HG03175 (cell line): ENCODE data around the gene RTP1.
"Not testable (repeated sequence)": the region's sequence is repeated elsewhere in the genome, so short reads cannot be mapped to it uniquely, and the experiment has no call there.

Experiments
- ATAC-seq: cut with Tn5 transposase; IDR thresholded peaks from one replicate; pipeline ENCODE4 v1.9.1; 2021; ENCODE audit warnings: mild to moderate bottlenecking, moderate library complexity; ENCODE audit not compliant: unreplicated experiment

RTP1 gene, protein sequence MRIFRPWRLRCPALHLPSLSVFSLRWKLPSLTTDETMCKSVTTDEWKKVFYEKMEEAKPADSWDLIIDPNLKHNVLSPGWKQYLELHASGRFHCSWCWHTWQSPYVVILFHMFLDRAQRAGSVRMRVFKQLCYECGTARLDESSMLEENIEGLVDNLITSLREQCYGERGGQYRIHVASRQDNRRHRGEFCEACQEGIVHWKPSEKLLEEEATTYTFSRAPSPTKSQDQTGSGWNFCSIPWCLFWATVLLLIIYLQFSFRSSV

DNA sequence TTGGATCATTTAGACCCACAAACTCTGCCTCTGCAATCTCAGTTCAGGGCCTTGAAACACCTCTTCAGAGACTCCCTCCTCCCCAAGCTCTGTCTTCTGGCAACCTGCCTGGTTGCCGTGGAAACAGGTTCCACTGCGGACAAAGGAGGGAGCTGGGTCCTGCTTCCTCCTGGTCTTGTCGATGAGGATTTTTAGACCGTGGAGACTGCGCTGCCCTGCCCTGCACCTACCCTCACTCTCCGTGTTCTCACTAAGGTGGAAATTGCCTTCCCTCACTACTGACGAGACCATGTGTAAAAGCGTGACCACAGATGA, at the start of gene RTP1:
RTP1 (plus strand) TSS at position 152 of the 315 bp plus-strand sequence; CDS start at position 182, 30 bp downstream.
- ATAC-seq = no peak

DNA sequence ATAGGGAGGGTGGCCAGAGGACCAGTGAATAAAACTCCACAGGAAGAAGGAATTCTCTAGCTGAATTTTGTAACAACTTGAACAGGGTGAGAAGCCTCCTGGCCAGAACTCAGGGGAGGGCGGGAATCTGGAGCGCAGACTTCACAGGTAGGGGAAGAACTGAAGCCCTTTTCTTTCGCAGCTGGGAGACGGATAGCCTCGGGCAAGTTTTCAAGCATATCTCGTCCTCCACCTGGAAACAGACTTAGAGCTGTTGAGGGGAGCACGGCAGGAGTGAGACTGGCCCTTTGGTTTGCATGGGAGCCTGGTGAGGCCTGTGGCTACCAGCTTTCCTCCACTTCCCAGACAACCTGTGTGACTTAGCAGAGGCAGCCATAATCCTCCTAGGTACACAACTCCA, 47.1 kb upstream of the RTP1 start:
- no peak for ATAC-seq

DNA sequence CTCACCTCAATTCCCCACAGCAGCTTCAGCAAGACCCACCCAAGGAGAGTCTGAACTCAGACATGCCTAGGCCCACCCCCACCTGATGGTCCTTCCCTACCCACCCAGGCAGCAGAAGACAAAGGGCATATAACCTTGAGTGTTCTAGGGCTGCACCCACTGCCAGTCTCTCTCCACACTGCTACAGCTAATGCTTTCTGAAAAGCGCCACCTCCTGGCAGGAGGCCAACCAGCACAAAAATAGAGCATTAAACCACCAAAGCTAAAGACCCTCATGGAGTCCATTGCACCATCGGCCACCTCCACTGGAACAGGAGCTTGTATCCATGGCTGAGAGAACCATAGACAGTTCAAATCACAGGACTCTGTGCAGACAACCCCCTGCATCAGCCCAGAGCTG, 46.7 kb upstream of the RTP1 start:
- no peak for ATAC-seq

DNA sequence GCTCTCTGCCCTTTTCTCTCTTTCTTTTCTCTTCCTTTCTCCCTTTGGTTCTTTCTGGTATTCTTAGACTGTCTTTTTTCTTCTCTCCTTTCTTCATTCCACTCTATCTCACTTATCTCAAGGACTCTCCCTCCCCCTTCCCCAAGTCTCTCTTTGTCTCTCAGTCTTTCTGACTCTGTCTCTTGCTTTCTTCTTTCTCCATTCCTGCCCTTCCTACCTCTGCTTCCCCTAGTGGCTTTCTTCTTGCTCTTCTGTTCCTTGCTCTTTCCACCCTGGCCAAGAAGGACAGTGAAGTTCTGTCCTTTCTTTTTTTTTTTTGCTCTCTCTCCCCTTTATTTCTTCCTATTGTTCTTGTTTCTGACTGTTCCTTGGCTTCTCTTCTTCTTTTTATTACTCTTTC, 35.7 kb upstream of the RTP1 start:
- ATAC-seq = no peak

DNA sequence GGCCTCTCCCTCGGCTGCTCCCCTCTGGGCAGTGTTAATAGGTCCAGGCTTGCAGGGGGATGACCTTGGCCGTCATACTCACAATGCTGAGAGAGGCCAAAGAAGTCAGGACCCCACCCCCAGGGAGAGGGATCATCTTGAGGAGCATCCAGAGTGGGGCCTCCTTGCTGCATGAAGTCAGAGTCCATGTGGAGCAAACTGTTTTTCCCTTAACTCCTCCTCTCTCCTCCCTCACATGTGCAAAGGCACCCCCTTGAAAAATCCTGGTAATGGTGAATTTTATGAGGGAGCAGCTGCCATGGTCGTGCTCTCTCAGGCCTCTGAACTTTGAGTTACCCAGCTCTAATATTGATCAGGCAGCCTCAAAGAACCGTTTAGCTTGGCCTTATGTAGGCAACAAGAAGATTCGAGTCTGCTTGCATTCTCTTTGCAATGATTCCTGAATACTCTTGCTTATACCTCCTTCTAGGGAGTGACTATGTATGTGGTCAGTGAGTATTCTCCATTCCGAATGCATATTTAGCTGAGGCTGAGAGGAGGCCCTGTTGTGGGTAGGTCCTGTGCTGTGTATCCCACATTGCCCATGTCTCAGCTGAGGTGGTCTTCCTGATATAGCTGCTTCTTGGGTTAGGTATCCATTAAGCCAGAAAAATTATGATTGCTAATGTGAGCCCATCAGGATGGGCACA, 34.9 kb upstream of the RTP1 start:
- ATAC-seq = no peak

DNA sequence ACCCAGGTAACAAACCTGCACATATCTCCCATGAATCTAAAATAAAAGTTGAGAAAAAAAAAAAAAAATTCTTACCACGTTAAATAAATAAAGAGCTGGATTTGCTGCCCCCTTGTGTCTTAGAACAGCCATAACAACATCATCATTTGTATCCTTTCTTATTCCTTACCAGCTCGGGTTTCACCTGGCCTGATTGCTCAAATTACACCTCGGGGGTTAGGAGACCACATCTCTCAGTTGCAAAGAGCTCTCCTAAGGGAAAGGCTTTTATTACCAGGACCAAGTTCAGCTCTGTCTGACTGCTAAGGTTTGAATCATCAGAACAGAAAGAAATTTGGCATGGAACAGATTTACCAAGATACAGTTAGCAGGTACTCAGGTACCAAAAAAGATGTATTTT, 32.1 kb upstream of the RTP1 start:
- ATAC-seq = no peak

DNA sequence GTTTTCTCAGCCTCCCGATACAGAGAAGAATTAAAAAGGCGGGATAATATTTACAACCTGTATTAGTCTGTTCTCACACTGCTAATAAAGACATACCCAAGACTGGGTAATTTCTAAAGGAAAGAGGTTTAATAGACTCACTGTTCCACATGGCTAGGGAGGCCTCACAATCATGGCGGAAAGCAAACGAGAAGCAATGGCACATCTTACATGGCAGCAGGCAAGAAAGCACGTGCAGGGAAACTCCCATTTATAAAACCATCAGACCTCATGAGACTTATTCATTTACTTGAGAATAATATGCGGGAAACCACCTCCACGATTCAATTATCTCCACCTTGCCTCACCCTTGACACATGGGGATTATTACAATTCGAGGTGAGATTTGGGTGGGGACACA, 30.5 kb upstream of the RTP1 start:
- ATAC-seq = no peak

DNA sequence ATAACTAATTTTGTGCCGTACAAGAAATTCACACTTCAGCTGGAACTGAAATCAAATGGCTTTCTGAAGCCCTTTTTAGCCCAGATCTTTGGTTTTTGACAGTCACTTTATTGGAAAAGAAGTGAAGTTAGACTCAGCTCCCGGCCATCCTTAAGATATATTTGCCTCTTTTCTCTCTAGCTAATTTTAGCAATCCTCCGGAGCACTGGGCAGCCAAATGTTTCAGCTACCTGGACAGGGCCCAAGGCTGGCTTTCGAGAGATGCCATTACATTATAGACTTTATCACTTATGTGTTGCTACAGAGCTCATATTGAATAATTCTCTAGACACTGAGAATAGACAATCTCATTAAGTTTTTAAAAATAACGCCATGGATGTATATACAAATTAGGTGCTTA, 29.5 kb upstream of the RTP1 start:
- no peak for ATAC-seq

DNA sequence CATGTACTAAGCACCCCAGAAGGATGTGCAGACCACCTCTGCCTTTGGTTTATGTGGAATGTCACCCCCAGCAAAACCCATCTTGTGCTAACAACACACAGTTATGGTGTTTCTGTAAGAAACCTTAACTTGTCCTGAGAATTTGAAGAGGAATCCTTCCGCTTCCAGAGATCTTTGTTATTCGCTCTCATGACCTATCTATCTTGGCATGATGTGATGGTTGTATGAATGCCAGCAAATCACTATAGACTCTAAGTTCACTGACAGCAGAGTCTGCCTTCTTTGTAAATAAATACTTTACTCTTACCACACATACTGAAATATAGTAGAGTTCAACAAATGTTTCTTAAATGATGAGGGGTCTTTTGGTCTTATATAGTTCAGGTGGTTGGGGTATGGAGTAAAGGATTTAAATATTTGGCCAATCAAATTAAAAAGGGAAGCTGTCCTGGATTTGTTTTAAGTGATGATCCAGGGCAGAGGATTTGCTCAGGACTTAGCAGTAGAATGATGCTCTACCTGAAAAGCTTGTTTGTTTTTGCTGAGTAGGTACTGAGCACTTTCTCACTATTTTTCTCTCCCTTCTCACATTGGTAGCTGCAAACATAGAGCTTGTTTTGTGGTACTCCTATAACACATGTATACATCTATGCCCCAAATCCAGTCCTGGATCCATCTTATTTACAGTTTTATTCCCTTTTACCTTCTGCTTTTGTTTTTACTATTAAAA, 27.9 kb upstream of the RTP1 start:
- no peak for ATAC-seq

DNA sequence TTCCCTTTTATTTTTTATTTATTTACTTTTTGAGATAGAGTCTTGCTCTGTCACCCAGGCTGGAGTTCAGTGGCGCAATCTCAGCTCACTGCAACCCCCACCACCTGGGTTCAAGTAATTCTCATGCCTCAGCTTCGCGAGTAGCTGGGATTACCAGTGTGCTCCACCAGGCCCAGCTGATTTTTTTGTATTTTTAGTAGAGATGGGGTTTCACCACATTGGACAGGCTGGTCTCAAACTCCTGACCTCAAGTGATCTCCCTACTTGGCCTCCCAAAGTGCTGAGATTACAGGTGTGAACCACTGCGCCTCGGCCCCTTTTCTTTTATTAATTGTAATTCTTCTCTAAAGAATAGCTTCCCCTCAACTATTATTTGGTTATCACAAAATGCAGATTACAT, 26.4 kb upstream of the RTP1 start:
- not testable (repeated sequence) for ATAC-seq

DNA sequence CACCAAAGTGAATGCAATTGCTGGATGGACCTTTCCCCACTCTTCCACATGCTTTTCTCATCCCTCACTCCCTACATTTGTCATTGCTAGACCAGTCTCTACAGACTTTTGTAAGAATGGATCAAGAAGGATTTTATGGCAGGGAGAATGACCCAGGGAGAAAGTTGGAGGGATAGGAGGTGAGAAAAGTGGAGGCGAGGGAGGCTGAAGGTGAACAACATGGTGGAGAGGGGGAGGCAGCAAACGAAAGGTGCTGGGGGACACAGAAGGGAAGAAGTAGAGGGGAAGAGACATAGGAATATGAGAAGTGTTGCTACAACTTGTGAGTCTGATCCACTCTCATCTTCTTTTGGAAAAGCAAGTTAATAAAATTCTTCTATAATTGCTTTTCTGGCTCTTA, 24.4 kb upstream of the RTP1 start:
- no peak for ATAC-seq

DNA sequence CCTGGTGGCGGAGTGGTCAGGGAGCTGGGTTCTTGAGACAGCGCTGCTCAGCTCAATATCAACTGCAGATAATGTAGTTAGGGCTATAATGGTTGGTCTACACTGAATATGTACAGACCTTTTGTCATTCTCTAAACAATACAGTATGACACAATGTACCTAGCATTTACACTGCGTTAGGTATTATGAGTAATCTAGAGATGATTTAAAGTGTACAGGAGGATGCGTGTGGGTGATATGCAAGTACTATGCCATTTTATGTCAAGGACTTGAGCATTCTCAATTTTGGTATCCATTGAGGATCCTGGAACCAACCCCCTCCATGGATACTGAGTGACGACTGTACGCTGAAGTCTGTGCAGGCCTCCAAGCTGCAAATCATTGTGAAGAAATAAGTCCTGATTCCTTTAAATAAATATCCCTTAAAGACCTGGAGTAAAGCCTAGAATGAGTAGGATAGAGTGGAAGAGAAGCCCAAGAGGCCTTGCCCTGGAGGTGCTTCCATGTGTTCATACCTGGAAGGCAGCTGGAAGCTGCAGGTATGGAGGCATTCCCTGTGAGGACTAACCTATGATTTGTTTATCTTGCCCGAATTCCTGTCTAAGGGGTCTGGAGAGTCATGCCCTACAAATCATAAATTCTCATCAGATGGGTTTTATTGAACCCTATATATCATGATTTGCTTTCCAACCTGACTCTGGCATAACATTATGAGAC, 15.7 kb upstream of the RTP1 start:
- no peak for ATAC-seq

DNA sequence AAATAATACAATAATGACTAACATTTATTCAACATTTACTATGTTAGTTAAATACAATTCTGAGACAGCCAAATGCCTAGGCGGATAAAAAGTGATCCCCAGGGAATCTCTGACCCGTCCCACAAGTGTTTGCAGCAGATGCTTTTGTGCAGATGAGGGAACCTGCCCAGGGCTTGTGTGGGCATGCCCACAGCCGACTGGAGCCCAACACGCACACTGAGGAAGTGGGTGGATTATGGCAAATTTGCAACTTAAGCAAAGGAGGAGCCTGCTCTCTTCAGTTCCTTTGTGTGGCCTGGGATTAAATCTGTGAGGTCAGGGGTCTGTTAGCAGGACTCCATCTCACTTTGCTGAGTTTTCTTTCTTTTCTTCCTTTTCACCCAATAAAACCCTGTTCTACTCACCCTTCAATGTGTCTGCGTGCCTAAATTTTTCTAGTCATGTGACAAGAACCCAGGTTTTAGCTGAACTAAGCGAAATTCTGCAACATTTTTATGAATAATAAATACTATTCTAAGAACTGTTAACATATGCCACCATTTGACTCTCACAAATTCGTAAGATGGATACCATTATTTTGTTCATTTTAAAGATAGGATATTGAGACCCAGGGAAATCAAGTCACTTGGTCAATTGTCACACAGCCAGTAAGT, 13.9 kb upstream of the RTP1 start:
- no peak for ATAC-seq

DNA sequence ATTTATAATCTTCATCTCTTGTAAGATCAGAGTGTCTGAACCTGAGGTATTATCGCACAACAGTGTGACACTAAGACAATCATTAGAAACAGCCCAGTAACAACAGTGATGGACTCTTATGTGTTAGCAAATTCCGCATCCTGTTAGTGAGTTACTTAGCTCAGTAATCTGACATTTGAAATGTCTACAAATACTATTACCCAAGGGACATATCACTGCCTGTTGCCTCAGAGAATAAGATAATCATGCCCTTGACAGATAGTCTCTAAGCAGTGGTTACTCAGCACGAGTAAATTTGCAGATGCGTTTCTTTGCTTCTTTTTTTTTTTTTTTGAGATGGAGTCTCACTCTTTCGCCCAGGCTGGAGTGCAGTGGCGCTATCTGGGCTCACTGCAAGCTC, 13.4 kb upstream of the RTP1 start:
- ATAC-seq = no peak

DNA sequence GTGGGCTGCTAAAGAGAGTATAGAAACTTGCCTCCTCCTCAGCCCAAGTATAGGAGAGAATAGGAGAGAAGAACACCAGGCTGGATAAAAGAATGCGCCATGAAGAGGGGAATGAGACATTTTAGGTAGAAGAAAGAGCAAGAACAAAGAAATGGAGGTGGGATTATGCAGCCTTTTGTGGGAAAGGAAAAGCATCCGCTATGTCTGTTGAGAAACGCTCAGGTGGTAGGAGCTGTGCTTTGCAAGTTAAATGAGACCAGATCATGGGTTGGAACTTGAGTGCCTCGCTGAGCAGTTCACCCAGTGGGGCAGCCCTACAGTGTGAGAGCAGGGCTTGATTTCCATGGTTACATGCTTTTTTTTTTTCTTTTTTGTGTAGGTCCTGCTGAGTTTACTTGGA, 11.5 kb upstream of the RTP1 start:
- ATAC-seq = no peak

DNA sequence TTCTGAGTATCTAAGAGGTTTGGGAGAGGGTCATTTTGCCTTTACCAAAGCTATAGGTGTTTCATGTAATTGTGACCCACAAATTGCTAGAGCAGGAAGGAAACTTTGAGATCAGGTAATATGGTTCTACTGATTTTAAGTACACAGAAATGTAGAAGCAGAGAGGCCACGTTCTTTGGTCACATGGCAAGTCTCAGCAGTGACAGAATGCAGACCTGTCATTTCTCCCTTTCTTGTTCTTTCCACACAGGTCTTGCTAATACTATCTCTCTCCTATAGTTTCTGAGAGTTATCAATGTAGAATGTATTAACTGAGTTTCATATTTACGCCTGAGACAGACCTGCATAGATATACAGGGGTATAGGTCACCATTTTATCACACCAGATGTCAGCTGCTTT, 10.9 kb upstream of the RTP1 start:
- no peak for ATAC-seq

DNA sequence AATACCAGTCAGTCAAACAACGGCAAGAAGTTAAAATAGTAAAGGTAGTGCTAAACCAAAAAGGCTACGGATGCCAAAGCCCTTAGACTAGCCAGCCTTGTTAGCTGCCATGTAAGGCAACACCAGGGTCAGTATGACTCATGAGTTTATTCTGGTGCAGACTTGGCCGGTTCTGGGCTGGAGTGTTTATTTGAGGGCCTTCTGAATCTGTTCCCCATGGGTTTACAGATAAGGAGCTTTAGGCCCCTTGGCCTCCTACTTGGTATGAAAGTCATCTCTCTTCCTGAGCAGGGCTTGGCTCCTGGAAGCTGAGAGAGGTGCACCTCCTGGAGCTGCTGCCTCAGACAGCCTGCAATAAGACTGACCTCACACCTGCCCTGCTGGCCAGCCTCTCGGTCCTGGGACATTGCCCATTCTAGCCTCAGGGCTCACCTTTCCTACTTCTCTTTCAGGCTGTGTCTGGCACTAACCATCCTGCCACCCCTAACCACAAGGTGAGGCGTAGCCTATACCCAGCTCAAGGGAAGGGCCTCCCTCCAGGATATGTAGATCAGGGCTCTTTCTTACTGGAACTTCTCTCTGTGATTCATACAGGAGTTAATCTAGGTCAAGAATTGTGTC, 10.4 kb upstream of the RTP1 start:
- no peak for ATAC-seq

DNA sequence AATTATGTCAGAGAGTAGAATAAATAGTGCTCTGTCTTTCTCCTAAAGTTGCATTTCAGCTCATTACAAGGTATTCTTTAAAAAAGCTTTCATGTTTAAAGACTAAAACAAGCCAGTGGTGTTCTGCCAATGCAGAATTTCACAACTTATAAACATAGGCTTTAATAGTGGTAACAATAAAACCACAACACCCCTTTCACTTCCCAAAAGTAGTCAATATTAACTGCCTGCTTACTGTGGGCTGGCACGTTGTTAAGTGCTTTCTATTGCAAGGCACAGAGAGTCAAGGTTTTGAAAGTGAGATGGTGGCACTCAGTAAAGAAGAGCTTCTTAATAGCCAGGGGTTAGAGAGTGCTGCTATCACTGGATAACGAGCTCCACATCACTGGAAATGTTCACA, 8.4 kb upstream of the RTP1 start:
- ATAC-seq = peak; percentile 53

DNA sequence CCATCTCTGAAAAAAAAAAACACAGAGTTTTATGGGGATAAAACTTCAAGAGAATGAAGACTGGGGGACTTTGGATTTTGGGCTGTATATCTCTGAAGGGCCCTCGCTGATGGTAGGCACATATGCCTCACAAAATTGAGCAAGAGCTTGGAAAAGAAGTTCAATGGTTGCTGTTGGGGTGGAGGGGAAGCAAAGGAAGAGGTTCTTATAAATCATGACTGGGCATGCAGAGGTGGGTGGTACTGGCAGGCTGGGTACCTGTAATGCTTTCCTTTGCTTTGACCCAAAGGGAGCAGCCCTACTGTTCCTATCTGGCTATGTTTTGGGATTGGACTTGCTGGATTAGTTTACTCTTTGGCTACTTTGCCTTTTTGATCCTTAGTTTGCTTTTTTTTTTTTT, 6.0 kb upstream of the RTP1 start:
- ATAC-seq = no peak

DNA sequence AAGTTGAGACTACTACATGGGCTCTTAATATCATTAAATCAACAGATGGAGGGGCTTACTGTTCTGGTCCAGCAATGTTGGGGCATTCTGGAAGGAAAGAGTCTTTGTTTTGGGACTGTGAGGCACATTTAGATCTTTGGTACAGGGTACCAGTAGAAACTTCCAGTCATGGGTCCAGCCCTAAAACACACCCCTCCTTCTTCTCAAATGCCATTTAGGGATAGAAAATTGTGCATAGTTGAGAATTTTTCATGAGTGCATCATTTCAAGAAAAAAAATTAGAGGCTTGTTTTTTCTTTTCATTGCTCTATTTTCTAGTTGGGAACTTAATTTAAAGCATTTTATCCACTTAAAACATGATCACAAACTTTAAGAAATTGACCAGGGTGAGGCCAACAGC, 4.1 kb upstream of the RTP1 start:
- ATAC-seq = no peak
